OCI-LY3 (cell line): Measurements from ENCODE around the gene SLC25A13.

Experiments
- H2AFZ ChIP-seq: fragments of 200-600, 300-600 bp; shearing (Covaris generic); 2 replicates; pipeline ENCODE4 v1.6.0; 2014; ENCODE audit warnings: antibody characterized with exemption, low read depth, low read length
- H3K27ac ChIP-seq: fragments of 200-600, 300-600 bp; sonication (generic); 2 replicates; pipeline ENCODE4 v1.5.1; 2014; ENCODE audit warnings: mild to moderate bottlenecking, low read length, moderate library complexity, mixed read lengths
- H3K27me3 ChIP-seq: fragments of 200-600, 300-600 bp; sonication (generic); 2 replicates; pipeline ENCODE4 v1.6.1; 2014; ENCODE audit warnings: low read depth, low read length, mixed read lengths
- H3K36me3 ChIP-seq: fragments of 200-600, 300-600 bp; sonication (generic); replicated peaks from 2 replicates; pipeline ENCODE3; 2014; ENCODE audit warnings: low read depth, low read length, mixed read lengths
- H3K4me1 ChIP-seq: fragments of 300-600, 200-600 bp; sonication (generic); 2 replicates; pipeline ENCODE4 v1.6.1; 2014; ENCODE audit warnings: low read length, mixed read lengths
- H3K4me2 ChIP-seq: fragments of 200-600, 300-600 bp; sonication (generic); 2 replicates; pipeline ENCODE4 v1.6.1; 2014; ENCODE audit warnings: low read length, mixed read lengths
- H3K4me3 ChIP-seq: fragments of 300-600, 200-600 bp; sonication (generic); 2 replicates; pipeline ENCODE4 v1.5.1; 2014; ENCODE audit warnings: antibody characterized with exemption, mild to moderate bottlenecking, low read length, moderate library complexity
- H3K79me2 ChIP-seq: fragments of 300-600, 200-600 bp; shearing (Covaris generic); 2 replicates; pipeline ENCODE4 v1.6.1; 2014; ENCODE audit warnings: mild to moderate bottlenecking, low read length, mixed read lengths
- H3K9ac ChIP-seq: fragments of 300-600, 200-600 bp; shearing (Covaris generic); 2 replicates; pipeline ENCODE4 v1.6.0; 2014; ENCODE audit warnings: mild to moderate bottlenecking, low read length, moderate library complexity
- H3K9me3 ChIP-seq: fragments of 200-600, 300-600 bp; shearing (Covaris generic); 2 replicates; pipeline ENCODE4 v1.6.1; 2014; ENCODE audit warnings: low read length, mixed read lengths; ENCODE audit not compliant: insufficient read depth
- H4K20me1 ChIP-seq: fragments of 200-600, 300-600 bp; sonication (generic); 2 replicates; pipeline ENCODE4 v1.6.1; 2016; ENCODE audit warnings: low read length, mixed read lengths; ENCODE audit not compliant: insufficient read depth
- CTCF ChIP-seq: fragments of 200-600, 300-600 bp; sonication (generic); IDR thresholded peaks from 2 replicates; pipeline ENCODE4 v1.5.1; 2014; ENCODE audit warnings: antibody characterized with exemption, low read length, low read depth
- EZH2phosphoT487 ChIP-seq: fragments of 200-600 bp; shearing (Covaris generic); IDR thresholded peaks from 2 replicates; pipeline ENCODE4 v1.6.1; 2018; ENCODE audit warnings: antibody characterized with exemption, mixed run types, low read depth

SLC25A13 gene

DNA sequence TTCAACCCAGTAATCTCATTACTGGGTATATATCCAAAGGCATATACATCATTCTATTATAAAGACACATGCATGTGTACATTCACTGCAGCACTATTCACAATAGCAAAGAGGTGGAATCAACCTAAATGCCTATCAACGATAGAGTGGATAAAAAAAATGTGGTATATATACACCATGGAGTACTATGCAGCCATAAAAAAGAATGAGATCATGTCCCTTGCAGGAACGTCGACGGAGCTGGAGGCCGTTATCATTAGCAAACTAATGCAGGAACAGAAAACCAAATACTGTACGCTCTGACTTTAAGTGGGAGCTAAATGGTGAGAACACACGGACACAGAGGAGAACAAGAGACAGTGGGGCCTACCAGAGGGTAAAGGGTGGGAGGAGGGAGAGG is 105.5 kb downstream of the SLC25A13 start:
- H3K27me3 ChIP-seq: no peaks in the 10 kb centered on the region
- H3K79me2 ChIP-seq: no peaks in the 10 kb centered on the region
- no peak overlapping the region for H3K4me2 ChIP-seq
- no peak overlapping the region for H3K4me3 ChIP-seq
- no peak overlapping the region for H3K27ac ChIP-seq
- no peaks in the 10 kb centered on the region for H3K4me1 ChIP-seq
- H3K36me3 ChIP-seq: no peaks in the 10 kb centered on the region
- no peak overlapping the region for H3K9ac ChIP-seq
- H4K20me1 ChIP-seq: no peaks in the 10 kb centered on the region
- no peaks in the 10 kb centered on the region for H3K9me3 ChIP-seq
- TF ChIP-seq CTCF (no peak), EZH2phosphoT487 (no peak)
- no peak overlapping the region for H2AFZ ChIP-seq

- no peak for TF ChIP-seq EZH2phosphoT487
- TF ChIP-seq CTCF: no peak
- no peaks in the 10 kb centered on the region for H3K36me3 ChIP-seq
- no peaks in the 10 kb centered on the region; the same call in 1 of the 2 replicates for H3K79me2 ChIP-seq
- no peak overlapping the region for H3K4me3 ChIP-seq
- H3K27me3 ChIP-seq: no peaks in the 10 kb centered on the region
- H2AFZ ChIP-seq: no peak overlapping the region
- no peak overlapping the region for H3K9ac ChIP-seq
- H3K4me2 ChIP-seq: no peak overlapping the region
- H3K4me1 ChIP-seq: no peaks in the 10 kb centered on the region
- H3K27ac ChIP-seq: no peak overlapping the region
- no peaks in the 10 kb centered on the region for H3K9me3 ChIP-seq
- no peaks in the 10 kb centered on the region for H4K20me1 ChIP-seq
These were observed 109.4 kb downstream of the SLC25A13 start for GRCh38 chr7:96212474-96212873.

DNA sequence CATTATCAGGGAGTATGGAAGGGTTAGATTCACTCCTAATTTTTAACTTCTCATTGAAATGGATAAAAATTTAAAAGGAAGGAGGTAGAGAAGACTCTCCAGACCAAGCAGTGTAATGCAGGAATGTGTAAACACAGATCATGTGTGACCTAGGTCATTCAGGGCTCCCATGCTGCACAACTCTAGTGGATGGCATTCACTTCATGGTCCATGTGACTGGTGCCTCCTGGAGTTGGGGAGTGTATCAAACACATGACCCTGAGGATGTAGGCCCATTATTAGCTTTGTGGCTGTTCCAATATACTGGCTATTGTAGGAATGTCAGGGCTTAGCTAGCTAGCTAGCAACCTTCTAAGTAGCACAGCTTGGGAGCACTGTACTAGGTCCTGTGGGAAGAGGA is 109.9 kb downstream of the SLC25A13 start:
- H3K4me3 ChIP-seq: no peak overlapping the region
- no peaks in the 10 kb centered on the region for H4K20me1 ChIP-seq
- H3K36me3 ChIP-seq: no peaks in the 10 kb centered on the region
- H3K4me1 ChIP-seq: no peaks in the 10 kb centered on the region
- H3K4me2 ChIP-seq: no peak overlapping the region
- H3K27me3 ChIP-seq: no peaks in the 10 kb centered on the region
- no peaks in the 10 kb centered on the region; the same call in 1 of the 2 replicates for H3K79me2 ChIP-seq
- no peak overlapping the region for H2AFZ ChIP-seq
- H3K9ac ChIP-seq: no peak overlapping the region
- H3K9me3 ChIP-seq: no peaks in the 10 kb centered on the region
- H3K27ac ChIP-seq: no peak overlapping the region
- TF ChIP-seq EZH2phosphoT487 (no peak), CTCF (no peak)

- H3K4me1 ChIP-seq: no peaks in the 10 kb centered on the region
- H3K79me2 ChIP-seq: no peaks in the 10 kb centered on the region; the same call in 1 of the 2 replicates
- no peaks in the 10 kb centered on the region for H3K27me3 ChIP-seq
- H3K27ac ChIP-seq: no peak overlapping the region
- no peak overlapping the region for H3K9ac ChIP-seq
- no peak overlapping the region for H3K4me2 ChIP-seq
- H3K4me3 ChIP-seq: no peak overlapping the region
- no peak overlapping the region for H2AFZ ChIP-seq
- TF ChIP-seq CTCF (no peak), EZH2phosphoT487 (no peak)
- H4K20me1 ChIP-seq: no peaks in the 10 kb centered on the region
- no peaks in the 10 kb centered on the region for H3K9me3 ChIP-seq
- H3K36me3 ChIP-seq: peaks cover 6% of the 10 kb centered on the region
These were observed 116.2 kb downstream of the SLC25A13 start for GRCh38 chr7:96205665-96206064.
